CD4-positive, alpha-beta memory T cell (primary cell): ENCODE results near the gene FKBP7. TPM values are rescaled to one million over a fixed set of nuclear protein-coding genes. Genes with fewer than 3 reads are reported as not detected.
"Not testable (repeated sequence)": the region's sequence is repeated elsewhere in the genome, so short reads cannot be mapped to it uniquely, and the experiment has no call there.

ENCODE experiments used
- CTCF ChIA-PET: fragments of 350-600 bp; sonication (Branson Sonifier 250); formaldehyde crosslinking; loops from one replicate; lab custom pipeline; 2021; ENCODE audit warnings: inconsistent platforms; ENCODE audit not compliant: partially characterized antibody; lab: Charles Lee
- POLR2A ChIA-PET: fragments of 350-600 bp; sonication (Branson Sonifier 250); formaldehyde crosslinking; loops from one replicate; lab custom pipeline; 2021; ENCODE audit not compliant: partially characterized antibody; lab: Charles Lee
- DNase-seq, 5 donors: peaks; one replicate each; pipeline versions ENCODE4 v3.0.0 to v3.0.0-alpha.2; 2020 to 2022; ENCODE audit warnings: mixed read lengths in 1 of 5
- H3K27ac ChIP-seq: one replicate; pipeline ENCODE4 v1.7.0; 2013; ENCODE audit warnings: low read depth, low read length
- H3K27me3 ChIP-seq: 2 replicates; pipeline ENCODE4 v1.7.0; 2013; ENCODE audit warnings: mild to moderate bottlenecking, low read length, moderate library complexity; ENCODE audit not compliant: insufficient read depth
- H3K36me3 ChIP-seq: 2 replicates; pipeline ENCODE4 v1.7.0; 2013; ENCODE audit warnings: mild to moderate bottlenecking, low read length, moderate library complexity; ENCODE audit not compliant: insufficient read depth
- H3K4me1 ChIP-seq: 2 replicates; pipeline ENCODE4 v1.7.0; 2013; ENCODE audit warnings: mild to moderate bottlenecking, low read length, moderate library complexity; ENCODE audit not compliant: insufficient read depth
- H3K4me3 ChIP-seq, 2 donors: one replicate each; pipeline ENCODE4 v1.7.0; 2013; ENCODE audit warnings: low read length in 2 of 2, mild to moderate bottlenecking in 1 of 2
- H3K9me3 ChIP-seq, 2 donors: one replicate each; pipeline ENCODE4 v1.7.0; 2013; ENCODE audit warnings: low read length in 2 of 2, control low read depth in 1 of 2; ENCODE audit not compliant: control insufficient read depth in 1 of 2
- H3K27ac Mint-ChIP-seq, 7 donors: one replicate each; pipeline ENCODE4 v1.8.0; 2020 to 2021; ENCODE audit warnings: mixed read lengths in 7 of 7, mild to moderate bottlenecking in 6 of 7, inconsistent platforms in 3 of 7, moderate library complexity in 3 of 7
- H3K27me3 Mint-ChIP-seq, 2 donors: one replicate each; pipeline ENCODE4 v1.8.0; 2020 to 2021; ENCODE audit warnings: mixed read lengths in 2 of 2
- H3K36me3 Mint-ChIP-seq, 2 donors: one replicate each; pipeline ENCODE4 v1.8.0; 2020 to 2021; ENCODE audit warnings: mixed read lengths in 2 of 2, inconsistent platforms in 1 of 2, mild to moderate bottlenecking in 1 of 2
- H3K4me1 Mint-ChIP-seq, 4 donors: one replicate each; pipeline ENCODE4 v1.8.0; 2020 to 2021; ENCODE audit warnings: mixed read lengths in 4 of 4, mild to moderate bottlenecking in 1 of 4
- H3K4me3 Mint-ChIP-seq, 8 donors: one replicate each; pipeline ENCODE4 v1.8.0; 2020 to 2021; ENCODE audit warnings: mixed read lengths in 8 of 8, mild to moderate bottlenecking in 7 of 8, moderate library complexity in 6 of 8, inconsistent platforms in 3 of 8
- H3K9me3 Mint-ChIP-seq, 8 donors: one replicate each; pipeline ENCODE4 v1.8.0; 2020 to 2021; ENCODE audit warnings: mixed read lengths in 8 of 8, mild to moderate bottlenecking in 5 of 8, inconsistent platforms in 3 of 8, moderate library complexity in 1 of 8
- intact Hi-C: fragments of 100-400 bp; cut with micrococcal nuclease; formaldehyde crosslinking; loops from one replicate; pipeline ENCODE4 v1.15.1; 2023
- polyA plus RNA-seq, 2 donors: library from polyadenylated mRNA; unstranded; fragments of 300-500 nt; fragmentation: Illumina TruSeq; gene quantifications; one replicate each; pipeline ENCODE4 v1.2.3, GENCODE V29; 2021
- total RNA-seq, 2 experiments: library from RNA; stranded (reverse); gene quantifications; one replicate each; pipeline ENCODE4 v1.2.3, GENCODE V29; 2021

Gene FKBP7
- total and polyA plus RNA-seq, 4 experiments from 2014 or later, result 0.79 to 2.2 (median 1.5) TPM

- H3K27me3 Mint-ChIP-seq, intact Hi-C loops, DNase-seq, POLR2A ChIA-PET, H3K9me3 ChIP-seq, H3K4me1 ChIP-seq, H3K27ac ChIP-seq, H3K36me3 ChIP-seq, H3K4me1 Mint-ChIP-seq, H3K27ac Mint-ChIP-seq, H3K4me3 Mint-ChIP-seq, H3K27me3 ChIP-seq, H3K4me3 ChIP-seq: not testable (repeated sequence)
- Mint-ChIP-seq H3K9me3 (peaks cover 2 to 30% (median 10%) of the 10 kb centered on the region in 8 donors), H3K36me3 (peaks cover 24 to 57% of the 10 kb centered on the region in 2 donors)
- CTCF ChIA-PET, result interaction anchor here (0.9 to 2.2 kb wide), 2 partner anchors 9 to 29 kb away, joined by 4 to 14 read pairs; no protein-coding TSS in a partner anchor
These were observed 54.7 kb downstream of the FKBP7 start for GRCh38 chr2:178423746-178424145.

- Histone ChIP-seq H3K9me3 (no peaks in the 10 kb centered on the region), H3K27me3 (no peaks in the 10 kb centered on the region), H3K4me3 (no peak overlapping the region), H3K36me3 (no peaks in the 10 kb centered on the region), H3K27ac (no peak overlapping the region), H3K4me1 (no peaks in the 10 kb centered on the region)
- intact Hi-C loops, result no loop called here
- H3K9me3 Mint-ChIP-seq, result peaks cover 2 to 27% (median 9%) of the 10 kb centered on the region in 8 donors
- ChIA-PET CTCF (interaction anchor here (2.2 kb wide), 1 partner anchor 8 kb away, joined by 14 read pairs; no protein-coding TSS in a partner anchor), POLR2A (no interaction called here)
- no peak overlapping the region for H3K27ac Mint-ChIP-seq
- H3K4me3 Mint-ChIP-seq, result no peak overlapping the region
- peaks cover 14 to 45% of the 10 kb centered on the region in 2 donors for H3K36me3 Mint-ChIP-seq
- H3K27me3 Mint-ChIP-seq, result no peaks in the 10 kb centered on the region
- H3K4me1 Mint-ChIP-seq, result no peaks in the 10 kb centered on the region
- DNase-seq, result no peak
These were observed 56.3 kb downstream of the FKBP7 start for GRCh38 chr2:178422097-178422496.

GRCh38 chr2:178420463-178420999, 57.9 kb downstream of the FKBP7 start:
- POLR2A ChIA-PET, result no interaction called here
- Mint-ChIP-seq H3K4me3 (no peak overlapping the region), H3K27ac (peak overlapping the region in 1 of 7 donors; percentile 28), H3K36me3 (peaks cover 4 to 29% of the 10 kb centered on the region in 2 donors), H3K4me1 (peaks cover 0 to 5% (median 0%) of the 10 kb centered on the region in 4 donors), H3K9me3 (peaks cover 0 to 14% (median 7%) of the 10 kb centered on the region in 8 donors), H3K27me3 (no peaks in the 10 kb centered on the region)
- no peak overlapping the region for H3K27ac ChIP-seq
- no peaks in the 10 kb centered on the region for H3K27me3 ChIP-seq
- H3K4me1 ChIP-seq, result no peaks in the 10 kb centered on the region
- intact Hi-C loops, result no loop called here
- no peaks in the 10 kb centered on the region for H3K36me3 ChIP-seq
- H3K4me3 ChIP-seq, result no peak overlapping the region
- no peaks in the 10 kb centered on the region for H3K9me3 ChIP-seq
- no peak for DNase-seq
- CTCF ChIA-PET, result interaction anchor here (10.3 kb wide), 1 partner anchor 22 kb away, joined by 256 read pairs; no protein-coding TSS in a partner anchor

- Mint-ChIP-seq H3K4me3 (no peak overlapping the region), H3K9me3 (peaks cover 0 to 3% (median 0%) of the 10 kb centered on the region in 8 donors), H3K27ac (no peak overlapping the region), H3K27me3 (no peaks in the 10 kb centered on the region), H3K4me1 (peaks cover 8 to 17% (median 10%) of the 10 kb centered on the region in 4 donors), H3K36me3 (peaks cover 0 to 15% of the 10 kb centered on the region in 2 donors)
- H3K4me3 ChIP-seq, result no peak overlapping the region
- CTCF ChIA-PET, result interaction anchor here (0.7 to 10.3 kb wide), 3 partner anchors 21 to 61 kb away, joined by 3 to 256 read pairs (median 4); partner anchors contain the start of gene PLEKHA3
- H3K4me1 ChIP-seq, result peaks cover 12% of the 10 kb centered on the region
- intact Hi-C loops, result no loop called here
- no peaks in the 10 kb centered on the region for H3K27me3 ChIP-seq
- POLR2A ChIA-PET, result interaction anchor here (1.6 kb wide), 1 partner anchor 32 kb away, joined by 5 read pairs; the partner anchor contains the start of genes PJVK and PRKRA
- no peaks in the 10 kb centered on the region for H3K36me3 ChIP-seq
- H3K27ac ChIP-seq, result no peak overlapping the region
- no peak for DNase-seq
- no peaks in the 10 kb centered on the region for H3K9me3 ChIP-seq
These were observed 59.3 kb downstream of the FKBP7 start for GRCh38 chr2:178419123-178419522.

- peaks cover 0 to 3% (median 0%) of the 10 kb centered on the region in 8 donors for H3K9me3 Mint-ChIP-seq
- H3K27me3 Mint-ChIP-seq, result no peaks in the 10 kb centered on the region
- Histone ChIP-seq H3K4me3 (no peak overlapping the region), H3K36me3 (no peaks in the 10 kb centered on the region), H3K27ac (no peak overlapping the region), H3K4me1 (peaks cover 15% of the 10 kb centered on the region), H3K9me3 (no peaks in the 10 kb centered on the region), H3K27me3 (no peaks in the 10 kb centered on the region)
- peaks cover 3 to 10% of the 10 kb centered on the region in 2 donors for H3K36me3 Mint-ChIP-seq
- peaks cover 10 to 24% (median 13%) of the 10 kb centered on the region in 4 donors for H3K4me1 Mint-ChIP-seq
- no peak overlapping the region for H3K27ac Mint-ChIP-seq
- no peak for DNase-seq
- no peak overlapping the region for H3K4me3 Mint-ChIP-seq
- intact Hi-C loops, result no loop called here
- POLR2A ChIA-PET, result interaction anchor here (0.5 to 1.6 kb wide), 2 partner anchors 29 to 33 kb away, joined by 5 read pairs; partner anchors contain the start of genes PJVK and PRKRA
- CTCF ChIA-PET, result interaction anchor here (0.6 to 10.3 kb wide), 4 partner anchors 20 to 62 kb away, joined by 3 to 256 read pairs (median 4); partner anchors contain the start of genes PJVK, PLEKHA3 and PRKRA
These were observed 60.0 kb downstream of the FKBP7 start for GRCh38 chr2:178418426-178418825.

- Histone ChIP-seq H3K9me3 (no peaks in the 10 kb centered on the region), H3K4me3 (no peak overlapping the region), H3K27ac (no peak overlapping the region), H3K4me1 (peaks cover 15% of the 10 kb centered on the region), H3K27me3 (no peaks in the 10 kb centered on the region), H3K36me3 (no peaks in the 10 kb centered on the region)
- Mint-ChIP-seq H3K9me3 (peaks cover 0 to 3% (median 0%) of the 10 kb centered on the region in 8 donors), H3K4me1 (peaks cover 11 to 29% (median 18%) of the 10 kb centered on the region in 4 donors), H3K27ac (no peak overlapping the region), H3K4me3 (no peak overlapping the region), H3K36me3 (peaks cover 3 to 9% of the 10 kb centered on the region in 2 donors), H3K27me3 (no peaks in the 10 kb centered on the region)
- DNase-seq, result no peak
- intact Hi-C loops, result no loop called here
- ChIA-PET CTCF (interaction anchor here (10.3 kb wide), 1 partner anchor 20 kb away, joined by 256 read pairs; no protein-coding TSS in a partner anchor), POLR2A (interaction anchor here (0.5 kb wide), 1 partner anchor 29 kb away, joined by 5 read pairs; no protein-coding TSS in a partner anchor)
These were observed 60.5 kb downstream of the FKBP7 start for GRCh38 chr2:178417916-178418315.

GRCh38 chr2:178415979-178416378, 62.4 kb downstream of the FKBP7 start:
- H3K4me3 ChIP-seq, result no peak overlapping the region
- intact Hi-C loops, result no loop called here
- no peak overlapping the region for H3K27ac Mint-ChIP-seq
- H3K4me1 Mint-ChIP-seq, result peaks cover 11 to 32% (median 19%) of the 10 kb centered on the region in 4 donors
- DNase-seq, result no peak
- POLR2A ChIA-PET, result no interaction called here
- no peaks in the 10 kb centered on the region for H3K27me3 Mint-ChIP-seq
- peaks cover 0 to 3% of the 10 kb centered on the region in 2 donors for H3K36me3 Mint-ChIP-seq
- no peak overlapping the region for H3K4me3 Mint-ChIP-seq
- peaks cover 15% of the 10 kb centered on the region for H3K4me1 ChIP-seq
- no peaks in the 10 kb centered on the region for H3K27me3 ChIP-seq
- H3K27ac ChIP-seq, result no peak overlapping the region
- no peaks in the 10 kb centered on the region for H3K9me3 ChIP-seq
- H3K36me3 ChIP-seq, result no peaks in the 10 kb centered on the region
- CTCF ChIA-PET, result interaction anchor here (2.2 to 10.3 kb wide), 2 partner anchors 10 to 18 kb away, joined by 10 to 256 read pairs; no protein-coding TSS in a partner anchor
- no peaks in the 10 kb centered on the region for H3K9me3 Mint-ChIP-seq
